Activated T-cell treated with anti-CD3 and anti-CD28 coated beads, Interleukin-2, amount 50 U/mL, for 72 hours (primary cell): ENCODE measurements around the gene ZCCHC12. TPM values are rescaled to one million over a fixed set of nuclear protein-coding genes. Genes with fewer than 3 reads are reported as not detected.

Experiments
- ATAC-seq, 2 donors: fragments of 150-1000 bp; cut with Tn5 transposase; replicated peaks in 1 of 2; 2 replicates each; pipeline ENCODE4 v1.10.0; 2021; ENCODE audit warnings: moderate library complexity in 2 of 2, mild to moderate bottlenecking in 1 of 2
- DNase-seq, 2 donors: peaks; one replicate each; pipeline ENCODE4 v3.0.0; 2021 to 2022; ENCODE audit warnings: mixed read lengths in 1 of 2
- H3K27ac Mint-ChIP-seq: one replicate; pipeline ENCODE4 v1.8.0; 2022; ENCODE audit warnings: mild to moderate bottlenecking, moderate library complexity, mixed read lengths
- H3K27me3 Mint-ChIP-seq: one replicate; pipeline ENCODE4 v1.8.0; 2022; ENCODE audit warnings: low read depth, mixed read lengths
- H3K36me3 Mint-ChIP-seq, 2 donors: one replicate each; pipeline ENCODE4 v1.8.0; 2022; ENCODE audit warnings: mixed read lengths in 2 of 2, mild to moderate bottlenecking in 1 of 2; ENCODE audit not compliant: insufficient read depth in 2 of 2
- H3K4me1 Mint-ChIP-seq: one replicate; pipeline ENCODE4 v1.8.0; 2022; ENCODE audit warnings: low read depth, mixed read lengths
- H3K4me3 Mint-ChIP-seq, 2 donors: one replicate each; pipeline ENCODE4 v1.8.0; 2022; ENCODE audit warnings: mild to moderate bottlenecking in 2 of 2, mixed read lengths in 2 of 2, moderate library complexity in 2 of 2
- H3K9me3 Mint-ChIP-seq, 2 donors: one replicate each; pipeline ENCODE4 v1.8.0; 2022; ENCODE audit warnings: mixed read lengths in 2 of 2
- total RNA-seq, 2 donors: library from RNA; stranded (reverse); gene quantifications; one replicate each; pipeline ENCODE4 v1.2.3, GENCODE V29; 2022

ZCCHC12 gene
- total RNA-seq, 2 donors from 2014 or later: 0.09 TPM; not detected in 1

DNA sequence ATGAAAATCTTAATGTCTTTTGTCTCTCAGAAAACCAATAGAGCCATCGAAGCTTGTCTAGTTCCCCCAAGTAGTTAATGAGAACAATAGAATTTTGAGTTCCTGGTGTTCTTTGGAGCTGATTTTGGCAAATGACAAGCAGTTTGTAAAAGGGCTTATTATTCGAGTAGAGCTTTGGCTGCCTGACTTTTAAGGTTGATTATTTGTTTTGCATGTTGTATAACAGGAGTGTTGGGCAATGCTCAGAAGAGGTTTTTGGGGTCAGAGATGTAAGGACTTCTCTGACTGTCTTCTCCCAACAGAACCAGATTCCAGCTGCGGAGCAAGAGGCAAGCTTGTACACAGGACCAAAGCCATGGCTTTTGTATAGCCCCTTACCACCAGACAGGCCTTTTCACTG, 30.0 kb downstream of the ZCCHC12 start:
- H3K4me3 Mint-ChIP-seq: no peak overlapping the region
- H3K4me1 Mint-ChIP-seq: no peaks in the 10 kb centered on the region
- no peak for DNase-seq
- H3K9me3 Mint-ChIP-seq: no peaks in the 10 kb centered on the region
- no peak overlapping the region for H3K27ac Mint-ChIP-seq
- H3K27me3 Mint-ChIP-seq: peaks cover 28% of the 10 kb centered on the region
- H3K36me3 Mint-ChIP-seq: no peaks in the 10 kb centered on the region
- no peak for ATAC-seq

DNA sequence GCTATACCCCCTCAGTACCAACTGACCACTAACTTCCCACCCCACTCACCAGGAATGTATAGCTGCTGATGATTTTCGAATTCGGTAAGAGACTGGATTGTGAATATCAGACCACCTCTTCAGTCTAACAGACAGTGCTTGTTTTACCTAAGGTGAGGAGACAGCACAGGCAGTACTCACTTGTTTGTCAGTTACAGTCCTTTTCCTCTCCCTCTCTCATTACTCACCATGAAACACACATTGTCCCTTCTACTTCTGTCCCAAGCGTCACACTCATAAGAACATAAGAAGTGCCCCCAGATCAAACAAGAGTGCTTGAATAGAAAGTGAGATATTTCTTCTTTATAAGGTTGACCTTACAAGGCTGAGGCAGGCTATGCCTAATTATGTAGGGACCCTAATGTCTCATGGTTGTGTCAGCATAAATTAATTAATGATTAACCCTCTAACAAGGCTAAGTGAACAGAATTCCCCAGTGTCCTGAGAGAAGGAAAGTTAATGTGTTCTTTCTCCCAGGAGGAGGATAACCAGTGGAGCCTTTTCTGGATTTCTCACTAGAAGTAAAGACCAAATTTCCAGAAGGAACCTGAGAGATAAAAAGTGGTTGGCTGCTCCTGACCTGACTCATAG, 32.2 kb downstream of the ZCCHC12 start:
- Mint-ChIP-seq H3K4me1 (no peaks in the 10 kb centered on the region), H3K9me3 (no peaks in the 10 kb centered on the region), H3K36me3 (no peaks in the 10 kb centered on the region), H3K27ac (no peak overlapping the region), H3K27me3 (peaks cover 20% of the 10 kb centered on the region), H3K4me3 (no peak overlapping the region)
- DNase-seq: no peak
- no peak for ATAC-seq

DNA sequence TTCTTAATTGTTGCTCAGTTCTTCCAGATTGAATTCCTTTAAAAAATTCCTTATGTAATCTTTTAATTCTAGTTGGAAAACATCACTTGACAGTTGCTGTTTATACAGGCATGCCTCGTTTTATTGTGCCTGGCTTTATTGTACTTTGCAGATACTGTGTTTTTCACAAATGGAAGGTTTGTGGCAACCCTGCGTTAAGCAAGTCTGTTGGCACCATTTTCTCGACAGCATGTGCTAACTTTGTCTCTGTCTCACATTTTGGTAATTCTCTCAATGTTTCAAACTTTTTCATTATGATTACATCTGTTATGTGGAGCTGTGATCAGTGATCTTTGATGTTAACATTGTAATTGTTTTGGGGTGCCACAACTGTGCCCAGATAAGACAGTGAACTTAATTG, 33.4 kb downstream of the ZCCHC12 start:
- Mint-ChIP-seq H3K9me3 (no peaks in the 10 kb centered on the region), H3K36me3 (no peaks in the 10 kb centered on the region), H3K27ac (no peak overlapping the region), H3K4me3 (no peak overlapping the region), H3K4me1 (no peaks in the 10 kb centered on the region), H3K27me3 (peaks cover 27% of the 10 kb centered on the region)
- ATAC-seq (no peak), DNase-seq (no peak)

DNA sequence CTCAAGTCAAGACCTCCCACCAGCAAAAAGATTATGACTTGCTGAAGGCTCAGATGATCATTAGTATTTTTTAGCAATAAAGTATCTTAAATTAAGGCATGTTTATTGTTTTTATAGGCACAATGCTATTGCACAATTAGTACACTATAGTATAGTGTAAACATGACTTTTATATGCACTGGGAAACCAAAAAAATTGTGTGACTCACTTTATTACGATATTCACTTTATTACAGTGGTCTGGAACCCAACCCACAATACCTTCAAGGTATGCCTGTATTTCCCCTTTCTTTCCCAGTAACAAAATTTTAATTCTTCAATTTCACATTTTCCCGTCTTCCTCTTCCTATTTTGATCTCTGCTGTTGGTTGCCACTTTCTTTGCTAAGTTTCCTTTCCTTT, 37.7 kb downstream of the ZCCHC12 start:
- H3K27ac Mint-ChIP-seq: no peak overlapping the region
- H3K9me3 Mint-ChIP-seq: no peaks in the 10 kb centered on the region
- peaks cover 13% of the 10 kb centered on the region for H3K27me3 Mint-ChIP-seq
- no peaks in the 10 kb centered on the region for H3K36me3 Mint-ChIP-seq
- no peak overlapping the region for H3K4me3 Mint-ChIP-seq
- ATAC-seq (no peak), DNase-seq (no peak)
- H3K4me1 Mint-ChIP-seq: no peaks in the 10 kb centered on the region

DNA sequence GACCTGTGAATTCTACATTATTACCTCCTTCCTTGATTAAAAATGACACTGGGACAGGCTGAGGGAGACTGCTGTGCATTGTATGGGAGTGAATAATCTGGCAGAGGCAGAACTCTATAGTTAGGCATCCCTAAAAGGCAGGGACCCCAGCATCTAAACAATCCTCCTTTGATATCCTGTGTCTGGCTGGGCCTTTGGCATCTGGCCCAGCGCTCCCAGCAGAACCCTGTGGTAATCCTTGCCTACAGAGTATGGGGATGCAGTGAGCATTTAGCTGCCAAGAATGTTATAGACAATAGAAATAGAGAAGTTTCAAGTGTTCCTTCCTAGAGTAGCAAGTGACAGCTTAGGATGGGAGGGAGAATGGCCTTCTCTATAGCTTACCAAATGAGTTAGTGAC, 38.5 kb downstream of the ZCCHC12 start:
- DNase-seq (no peak), ATAC-seq (no peak)
- H3K4me1 Mint-ChIP-seq: no peaks in the 10 kb centered on the region
- H3K4me3 Mint-ChIP-seq: no peak overlapping the region
- H3K27ac Mint-ChIP-seq: no peak overlapping the region
- peaks cover 12% of the 10 kb centered on the region for H3K27me3 Mint-ChIP-seq
- no peaks in the 10 kb centered on the region for H3K36me3 Mint-ChIP-seq
- no peaks in the 10 kb centered on the region for H3K9me3 Mint-ChIP-seq

DNA sequence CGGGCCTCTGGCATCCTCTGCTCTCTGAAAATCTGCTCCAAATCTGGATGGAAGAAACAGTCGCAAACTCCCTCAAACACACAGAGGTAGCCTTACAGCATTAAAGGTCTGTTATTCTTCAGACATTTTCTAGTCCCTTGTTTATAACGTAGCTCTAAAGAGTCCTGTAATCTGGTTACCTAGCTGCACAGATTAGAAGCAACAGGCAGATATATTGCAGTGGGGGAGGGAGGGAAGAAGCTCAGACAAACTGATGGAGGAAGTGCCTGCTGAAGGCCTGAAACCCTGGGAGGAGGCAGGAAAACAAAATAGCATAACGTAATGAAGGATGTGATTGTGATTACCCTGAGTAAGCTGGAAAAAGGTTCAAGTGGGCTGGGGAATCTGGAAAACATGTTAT, 39.4 kb downstream of the ZCCHC12 start:
- H3K27ac Mint-ChIP-seq: no peak overlapping the region
- H3K27me3 Mint-ChIP-seq: peaks cover 12% of the 10 kb centered on the region
- DNase-seq (no peak), ATAC-seq (no peak)
- H3K36me3 Mint-ChIP-seq: no peaks in the 10 kb centered on the region
- H3K4me3 Mint-ChIP-seq: no peak overlapping the region
- no peaks in the 10 kb centered on the region for H3K9me3 Mint-ChIP-seq
- H3K4me1 Mint-ChIP-seq: no peaks in the 10 kb centered on the region

DNA sequence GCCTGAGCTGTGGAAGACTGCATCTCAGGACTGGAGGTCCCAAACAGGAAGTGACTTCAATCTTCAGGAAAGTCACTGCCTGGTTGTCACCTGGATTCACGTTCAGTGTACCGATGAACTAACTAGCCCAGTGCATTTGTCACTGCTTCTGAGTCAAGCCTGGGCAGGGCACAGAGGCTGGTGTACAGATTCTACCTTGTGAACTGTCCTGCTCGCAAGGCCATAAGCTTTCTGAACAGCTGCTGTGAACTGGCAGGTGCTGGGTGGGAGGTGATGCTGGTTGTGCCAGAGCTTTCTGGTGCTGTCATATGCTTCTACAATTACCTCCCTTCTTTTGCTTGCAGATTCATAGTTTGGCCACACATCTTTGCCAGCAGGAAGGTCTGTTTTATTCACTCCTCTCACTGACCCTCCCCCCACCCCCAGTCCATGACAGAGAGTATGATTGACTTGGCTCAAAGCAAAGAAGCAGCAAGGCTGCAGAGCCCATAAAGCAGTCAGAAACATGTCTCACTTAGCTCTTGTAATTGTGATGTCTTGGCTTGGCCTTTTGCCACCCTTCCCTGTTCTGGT, 40.5 kb downstream of the ZCCHC12 start:
- Mint-ChIP-seq H3K36me3 (no peaks in the 10 kb centered on the region), H3K27ac (no peak overlapping the region), H3K4me3 (no peak overlapping the region), H3K4me1 (no peaks in the 10 kb centered on the region), H3K9me3 (no peaks in the 10 kb centered on the region), H3K27me3 (peaks cover 12% of the 10 kb centered on the region)
- DNase-seq: no peak
- no peak for ATAC-seq

DNA sequence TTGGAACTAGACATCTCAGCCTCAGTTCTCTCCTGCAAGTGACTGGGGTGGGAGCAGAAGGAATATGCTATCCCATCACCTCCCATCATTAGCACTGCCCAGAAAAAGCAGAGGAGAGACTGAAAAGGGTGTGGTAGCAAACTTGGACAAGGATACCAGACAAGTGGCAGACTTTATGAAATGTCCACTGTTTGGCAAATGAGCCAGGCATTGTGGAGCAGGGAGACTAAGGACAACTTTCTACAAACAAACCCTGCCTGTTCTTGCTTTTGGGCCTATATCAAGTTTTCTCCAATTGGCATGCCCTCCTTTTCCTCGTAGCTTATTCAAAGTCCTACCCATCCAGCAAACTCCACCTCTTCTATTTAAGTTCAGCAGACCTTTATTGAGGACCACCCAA, 41.6 kb downstream of the ZCCHC12 start:
- no peaks in the 10 kb centered on the region for H3K36me3 Mint-ChIP-seq
- no peaks in the 10 kb centered on the region for H3K4me1 Mint-ChIP-seq
- DNase-seq (no peak), ATAC-seq (no peak)
- H3K4me3 Mint-ChIP-seq: no peak overlapping the region
- peak overlapping the region; percentile 33 for H3K27ac Mint-ChIP-seq
- H3K9me3 Mint-ChIP-seq: no peaks in the 10 kb centered on the region
- H3K27me3 Mint-ChIP-seq: peaks cover 12% of the 10 kb centered on the region

DNA sequence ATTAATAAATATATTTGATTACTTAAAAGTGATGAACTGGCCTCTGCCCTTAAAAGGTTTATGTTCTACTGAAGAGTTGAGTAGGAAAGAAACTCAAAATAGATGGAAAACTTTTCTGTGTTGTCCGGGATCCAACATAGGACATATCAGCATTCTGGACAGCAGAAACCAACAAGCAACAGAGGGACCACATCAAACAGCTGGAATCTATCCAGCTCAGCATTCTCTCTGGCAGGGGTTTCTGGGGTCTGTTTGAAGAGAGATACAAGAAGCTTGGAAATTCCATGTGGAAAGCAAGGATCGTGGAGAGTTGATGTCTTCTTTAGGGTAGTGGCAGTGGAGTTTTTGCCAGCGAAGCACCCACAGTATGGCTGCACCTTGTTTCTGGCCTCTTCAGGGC, 43.6 kb downstream of the ZCCHC12 start:
- Mint-ChIP-seq H3K27me3 (peaks cover 12% of the 10 kb centered on the region), H3K4me1 (no peaks in the 10 kb centered on the region), H3K4me3 (no peak overlapping the region), H3K9me3 (no peaks in the 10 kb centered on the region), H3K36me3 (no peaks in the 10 kb centered on the region), H3K27ac (no peak overlapping the region)
- DNase-seq (no peak), ATAC-seq (no peak)

DNA sequence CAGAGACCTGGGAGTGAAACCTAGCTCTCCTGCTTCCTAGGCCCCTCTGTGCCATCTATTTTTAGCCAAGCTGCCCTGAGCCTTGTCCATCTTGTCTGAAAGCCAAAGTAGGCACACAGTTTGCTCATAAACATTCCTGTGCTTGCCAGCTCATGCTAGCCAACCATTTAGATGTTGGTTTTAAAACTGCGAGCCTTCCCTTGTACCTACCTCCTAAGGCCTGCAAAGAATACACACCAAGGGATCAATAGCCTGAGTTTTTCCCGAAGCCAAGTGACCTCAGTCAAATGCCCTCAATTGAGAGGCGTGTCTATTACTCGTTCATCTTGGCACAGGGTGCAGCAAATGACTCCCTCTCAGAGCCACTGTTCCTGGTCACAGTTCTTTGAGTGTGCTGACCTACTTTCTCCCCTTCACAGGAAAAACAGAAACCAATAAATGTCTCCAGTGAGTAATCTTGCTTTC, 48.5 kb downstream of the ZCCHC12 start:
- H3K4me1 Mint-ChIP-seq: no peaks in the 10 kb centered on the region
- DNase-seq: peak in 1 of 2 donors; percentile 0
- no peak overlapping the region for H3K27ac Mint-ChIP-seq
- no peaks in the 10 kb centered on the region for H3K9me3 Mint-ChIP-seq
- no peak overlapping the region for H3K4me3 Mint-ChIP-seq
- ATAC-seq: peak in 1 of 2 donors; percentile 53
- H3K36me3 Mint-ChIP-seq: no peaks in the 10 kb centered on the region
- peaks cover 12% of the 10 kb centered on the region for H3K27me3 Mint-ChIP-seq

Other genes starting within 250 kb of the ZCCHC12 start
- gene IL13RA1, start 96.2 kb upstream of the ZCCHC12 start, total RNA-seq: 1 to 10 TPM in 1 of 2 donors, under 1 TPM in 1; 0.36 to 1.1 TPM
- gene LONRF3, start 150.8 kb downstream of the ZCCHC12 start, total RNA-seq: 1 to 10 TPM; 1.6 to 3.3 TPM
- gene CT47C1, start 249.2 kb downstream of the ZCCHC12 start, total RNA-seq: not detected